ENCODE results near the gene VEZT.

GRCh38 chr12:95291501-95291900, 73.9 kb downstream of the VEZT start:
- no peak for TF ChIP-seq POLR2A (IDR thresholded peaks at IDR 0.05; ENCODE audit: low read length)
- TF ChIP-seq GATA1 (IDR thresholded peaks at IDR 0.05; ENCODE audit: low read depth, low read length), result no peak
